ENCODE results near the gene PIK3C2G. TPM values are rescaled to one million over a fixed set of nuclear protein-coding genes. Genes with fewer than 3 reads are reported as not detected.
"Not testable (repeated sequence)": the region's sequence is repeated elsewhere in the genome, so short reads cannot be mapped to it uniquely, and the experiment has no call there.

Gene PIK3C2G
- polyA plus RNA-seq, 2 donors, result 1.8 to 2.1 TPM

- no peaks in the 10 kb centered on the region for H3K9me3 ChIP-seq (ENCODE audit: control insufficient read depth in 2 of 2, insufficient read depth in 1 of 2, low read depth in 1 of 2, low read length in 1 of 2)
- no peak overlapping the region for H3K27ac ChIP-seq (ENCODE audit: low read depth in 2 of 2, low read length in 1 of 2)
- H3K4me1 ChIP-seq (ENCODE audit: control insufficient read depth in 2 of 2, insufficient read depth in 2 of 2, low read length in 1 of 2), result no peaks in the 10 kb centered on the region
- H3K27me3 ChIP-seq (ENCODE audit: control insufficient read depth in 1 of 2, insufficient read depth in 2 of 2, low read length in 2 of 2), result no peaks in the 10 kb centered on the region
- no peak overlapping the region for H3K4me3 ChIP-seq (ENCODE audit: low read depth in 1 of 2, low read length in 2 of 2)
- H3K36me3 ChIP-seq (ENCODE audit: control insufficient read depth in 2 of 2, insufficient read depth in 2 of 2, low read length in 1 of 2), result no peaks in the 10 kb centered on the region
These were observed 414.8 kb downstream of the PIK3C2G start for GRCh38 chr12:18676141-18676540.

GRCh38 chr12:18676996-18677588 lies 415.8 kb downstream of the PIK3C2G start:
- H3K27me3 ChIP-seq (ENCODE audit: control insufficient read depth in 1 of 2, insufficient read depth in 2 of 2, low read length in 2 of 2), result no peaks in the 10 kb centered on the region
- H3K4me1 ChIP-seq (ENCODE audit: control insufficient read depth in 2 of 2, insufficient read depth in 2 of 2, low read length in 1 of 2), result no peaks in the 10 kb centered on the region
- WGBS, 2 donors, result 63% methylated on average over 5 of the region's 5 CpGs
- H3K27ac ChIP-seq (ENCODE audit: low read depth in 2 of 2, low read length in 1 of 2), result no peak overlapping the region
- H3K4me3 ChIP-seq (ENCODE audit: low read depth in 1 of 2, low read length in 2 of 2), result no peak overlapping the region
- no peaks in the 10 kb centered on the region for H3K9me3 ChIP-seq (ENCODE audit: control insufficient read depth in 2 of 2, insufficient read depth in 1 of 2, low read depth in 1 of 2, low read length in 1 of 2)
- H3K36me3 ChIP-seq (ENCODE audit: control insufficient read depth in 2 of 2, insufficient read depth in 2 of 2, low read length in 1 of 2), result no peaks in the 10 kb centered on the region

DNA sequence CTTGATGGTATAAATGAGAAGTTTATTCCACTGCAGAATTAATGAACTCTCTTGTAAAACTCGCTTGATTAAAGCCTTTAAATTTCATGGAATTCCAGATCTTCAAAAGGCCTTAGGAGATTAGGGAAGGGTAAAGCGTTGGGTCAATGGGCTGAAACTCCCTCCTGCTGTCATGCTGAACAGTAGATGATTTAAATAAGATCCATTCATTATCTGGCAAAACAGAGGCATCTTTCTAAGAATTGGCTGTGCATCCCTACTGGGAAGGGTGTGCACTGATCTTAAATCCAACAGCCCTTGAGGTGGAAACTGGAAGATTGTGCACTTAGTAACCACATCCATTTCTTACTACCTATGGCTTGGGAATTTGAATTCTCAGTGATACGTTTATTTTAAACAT lies 420.5 kb downstream of the PIK3C2G start:
- no peaks in the 10 kb centered on the region for H3K27me3 ChIP-seq (ENCODE audit: control insufficient read depth in 1 of 2, insufficient read depth in 2 of 2, low read length in 2 of 2)
- H3K4me1 ChIP-seq (ENCODE audit: control insufficient read depth in 2 of 2, insufficient read depth in 2 of 2, low read length in 1 of 2), result no peaks in the 10 kb centered on the region
- H3K36me3 ChIP-seq (ENCODE audit: control insufficient read depth in 2 of 2, insufficient read depth in 2 of 2, low read length in 1 of 2), result no peaks in the 10 kb centered on the region
- 76% methylated on average over 3 of the region's 3 CpGs for WGBS, 2 donors
- H3K9me3 ChIP-seq (ENCODE audit: control insufficient read depth in 2 of 2, insufficient read depth in 1 of 2, low read depth in 1 of 2, low read length in 1 of 2), result no peaks in the 10 kb centered on the region
- H3K4me3 ChIP-seq (ENCODE audit: low read depth in 1 of 2, low read length in 2 of 2), result no peak overlapping the region
- no peak overlapping the region for H3K27ac ChIP-seq (ENCODE audit: low read depth in 2 of 2, low read length in 1 of 2)

- Histone ChIP-seq H3K9me3 (ENCODE audit: control insufficient read depth in 2 of 2, insufficient read depth in 1 of 2, low read depth in 1 of 2, low read length in 1 of 2) (no peaks in the 10 kb centered on the region), H3K4me3 (ENCODE audit: low read depth in 1 of 2, low read length in 2 of 2) (no peak overlapping the region), H3K36me3 (ENCODE audit: control insufficient read depth in 2 of 2, insufficient read depth in 2 of 2, low read length in 1 of 2) (no peaks in the 10 kb centered on the region), H3K27ac (ENCODE audit: low read depth in 2 of 2, low read length in 1 of 2) (no peak overlapping the region), H3K4me1 (ENCODE audit: control insufficient read depth in 2 of 2, insufficient read depth in 2 of 2, low read length in 1 of 2) (no peaks in the 10 kb centered on the region), H3K27me3 (ENCODE audit: control insufficient read depth in 1 of 2, insufficient read depth in 2 of 2, low read length in 2 of 2) (no peaks in the 10 kb centered on the region)
- 93% methylated on average over 2 of the region's 2 CpGs for WGBS, 2 donors
These were observed 422.2 kb downstream of the PIK3C2G start for GRCh38 chr12:18683327-18684013.

DNA sequence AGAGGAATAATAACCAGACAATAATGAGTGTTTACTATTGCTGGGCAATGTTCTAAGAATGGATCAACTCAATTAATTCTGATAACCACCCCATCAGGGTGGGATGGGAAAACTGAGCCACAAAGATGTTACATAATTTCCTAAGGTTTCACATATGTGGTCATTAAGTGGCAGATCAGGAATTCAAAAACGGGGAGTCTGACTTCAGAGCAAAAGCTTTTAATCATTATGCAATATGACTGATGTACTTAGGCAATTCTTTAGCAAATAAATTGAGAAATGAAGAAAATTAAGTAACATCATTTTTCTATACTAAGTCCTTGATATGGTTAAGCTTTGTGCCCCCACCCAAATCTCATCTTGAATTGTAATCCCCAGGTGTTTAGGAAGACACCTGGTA lies 423.1 kb downstream of the PIK3C2G start:
- Histone ChIP-seq H3K36me3 (ENCODE audit: control insufficient read depth in 2 of 2, insufficient read depth in 2 of 2, low read length in 1 of 2) (no peaks in the 10 kb centered on the region), H3K4me1 (ENCODE audit: control insufficient read depth in 2 of 2, insufficient read depth in 2 of 2, low read length in 1 of 2) (no peaks in the 10 kb centered on the region), H3K27ac (ENCODE audit: low read depth in 2 of 2, low read length in 1 of 2) (no peak overlapping the region), H3K27me3 (ENCODE audit: control insufficient read depth in 1 of 2, insufficient read depth in 2 of 2, low read length in 2 of 2) (no peaks in the 10 kb centered on the region), H3K9me3 (ENCODE audit: control insufficient read depth in 2 of 2, insufficient read depth in 1 of 2, low read depth in 1 of 2, low read length in 1 of 2) (no peaks in the 10 kb centered on the region), H3K4me3 (ENCODE audit: low read depth in 1 of 2, low read length in 2 of 2) (no peak overlapping the region)
- 44 to 59% methylated on average over 1 of the region's 1 CpG for WGBS, 2 donors

GRCh38 chr12:18689771-18690170 lies 428.5 kb downstream of the PIK3C2G start:
- 74% methylated on average over 3 of the region's 3 CpGs for WGBS, 2 donors
- Histone ChIP-seq H3K27ac (ENCODE audit: low read depth in 2 of 2, low read length in 1 of 2) (no peak overlapping the region), H3K36me3 (ENCODE audit: control insufficient read depth in 2 of 2, insufficient read depth in 2 of 2, low read length in 1 of 2) (no peaks in the 10 kb centered on the region), H3K4me1 (ENCODE audit: control insufficient read depth in 2 of 2, insufficient read depth in 2 of 2, low read length in 1 of 2) (no peaks in the 10 kb centered on the region), H3K27me3 (ENCODE audit: control insufficient read depth in 1 of 2, insufficient read depth in 2 of 2, low read length in 2 of 2) (no peaks in the 10 kb centered on the region), H3K9me3 (ENCODE audit: control insufficient read depth in 2 of 2, insufficient read depth in 1 of 2, low read depth in 1 of 2, low read length in 1 of 2) (no peaks in the 10 kb centered on the region), H3K4me3 (ENCODE audit: low read depth in 1 of 2, low read length in 2 of 2) (no peak overlapping the region)

DNA sequence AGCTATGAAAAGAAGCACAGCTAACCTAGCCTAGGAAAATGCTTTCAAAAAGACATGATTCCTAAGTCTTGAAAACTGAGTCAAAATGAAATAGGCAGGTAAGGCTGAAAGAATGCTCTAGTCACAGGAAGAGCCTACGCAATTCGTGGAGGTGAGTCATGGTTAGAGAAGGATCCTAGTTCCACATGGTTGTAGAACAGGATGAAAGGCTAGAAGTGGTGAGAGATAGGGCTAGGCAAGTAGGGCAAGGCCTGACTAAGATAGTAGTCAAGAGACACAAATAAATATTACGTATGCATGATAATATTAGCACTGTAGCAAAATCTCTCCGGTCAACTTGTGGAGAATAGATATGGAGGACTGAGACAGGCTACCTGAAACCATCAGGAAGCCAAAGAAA lies 429.3 kb downstream of the PIK3C2G start:
- Histone ChIP-seq H3K4me1 (ENCODE audit: control insufficient read depth in 2 of 2, insufficient read depth in 2 of 2, low read length in 1 of 2) (no peaks in the 10 kb centered on the region), H3K27me3 (ENCODE audit: control insufficient read depth in 1 of 2, insufficient read depth in 2 of 2, low read length in 2 of 2) (no peaks in the 10 kb centered on the region), H3K27ac (ENCODE audit: low read depth in 2 of 2, low read length in 1 of 2) (no peak overlapping the region), H3K4me3 (ENCODE audit: low read depth in 1 of 2, low read length in 2 of 2) (no peak overlapping the region), H3K36me3 (ENCODE audit: control insufficient read depth in 2 of 2, insufficient read depth in 2 of 2, low read length in 1 of 2) (no peaks in the 10 kb centered on the region), H3K9me3 (ENCODE audit: control insufficient read depth in 2 of 2, insufficient read depth in 1 of 2, low read depth in 1 of 2, low read length in 1 of 2) (no peaks in the 10 kb centered on the region)
- whole genome bisulfite sequencing, 2 donors, result 74 to 77% methylated on average over 4 of the region's 4 CpGs

- not testable (repeated sequence) for H3K9me3 ChIP-seq (ENCODE audit: control insufficient read depth in 2 of 2, insufficient read depth in 1 of 2, low read depth in 1 of 2, low read length in 1 of 2); H3K4me1 ChIP-seq (ENCODE audit: control insufficient read depth in 2 of 2, insufficient read depth in 2 of 2, low read length in 1 of 2); H3K27me3 ChIP-seq (ENCODE audit: control insufficient read depth in 1 of 2, insufficient read depth in 2 of 2, low read length in 2 of 2); H3K36me3 ChIP-seq (ENCODE audit: control insufficient read depth in 2 of 2, insufficient read depth in 2 of 2, low read length in 1 of 2); H3K27ac ChIP-seq (ENCODE audit: low read depth in 2 of 2, low read length in 1 of 2); H3K4me3 ChIP-seq (ENCODE audit: low read depth in 1 of 2, low read length in 2 of 2)
- WGBS, 2 donors, result 84 to 86% methylated on average over 5 of the region's 5 CpGs
These were observed 432.7 kb downstream of the PIK3C2G start for GRCh38 chr12:18693986-18694385.

GRCh38 chr12:18696971-18697602 lies 435.8 kb downstream of the PIK3C2G start:
- no peaks in the 10 kb centered on the region for H3K27me3 ChIP-seq (ENCODE audit: control insufficient read depth in 1 of 2, insufficient read depth in 2 of 2, low read length in 2 of 2)
- H3K9me3 ChIP-seq (ENCODE audit: control insufficient read depth in 2 of 2, insufficient read depth in 1 of 2, low read depth in 1 of 2, low read length in 1 of 2), result no peaks in the 10 kb centered on the region
- H3K4me1 ChIP-seq (ENCODE audit: control insufficient read depth in 2 of 2, insufficient read depth in 2 of 2, low read length in 1 of 2), result no peaks in the 10 kb centered on the region
- no peaks in the 10 kb centered on the region for H3K36me3 ChIP-seq (ENCODE audit: control insufficient read depth in 2 of 2, insufficient read depth in 2 of 2, low read length in 1 of 2)
- no peak overlapping the region for H3K4me3 ChIP-seq (ENCODE audit: low read depth in 1 of 2, low read length in 2 of 2)
- no peak overlapping the region for H3K27ac ChIP-seq (ENCODE audit: low read depth in 2 of 2, low read length in 1 of 2)
